ENCODE results near the gene SHD.

DNA sequence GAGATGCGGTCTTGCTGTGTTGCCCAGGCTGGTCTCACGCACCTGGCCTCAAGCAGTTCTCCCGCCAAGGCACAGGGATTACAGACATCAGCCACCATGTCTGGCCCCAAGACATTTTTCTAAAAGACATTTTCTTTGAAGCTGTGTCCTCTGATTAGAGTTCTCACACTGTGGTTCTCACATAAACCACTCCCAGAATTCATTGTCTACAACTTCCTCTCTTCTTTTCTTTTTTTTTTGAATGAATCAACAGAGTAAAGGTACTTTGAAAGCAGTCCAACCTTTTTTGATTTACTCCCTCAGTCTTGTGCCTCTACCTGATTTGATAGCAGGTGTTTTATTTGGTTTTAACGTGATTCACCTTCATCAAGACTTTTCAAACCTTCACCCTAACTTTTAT, 14.3 kb upstream of the SHD start:
- TF ChIP-seq, protein P1, sequence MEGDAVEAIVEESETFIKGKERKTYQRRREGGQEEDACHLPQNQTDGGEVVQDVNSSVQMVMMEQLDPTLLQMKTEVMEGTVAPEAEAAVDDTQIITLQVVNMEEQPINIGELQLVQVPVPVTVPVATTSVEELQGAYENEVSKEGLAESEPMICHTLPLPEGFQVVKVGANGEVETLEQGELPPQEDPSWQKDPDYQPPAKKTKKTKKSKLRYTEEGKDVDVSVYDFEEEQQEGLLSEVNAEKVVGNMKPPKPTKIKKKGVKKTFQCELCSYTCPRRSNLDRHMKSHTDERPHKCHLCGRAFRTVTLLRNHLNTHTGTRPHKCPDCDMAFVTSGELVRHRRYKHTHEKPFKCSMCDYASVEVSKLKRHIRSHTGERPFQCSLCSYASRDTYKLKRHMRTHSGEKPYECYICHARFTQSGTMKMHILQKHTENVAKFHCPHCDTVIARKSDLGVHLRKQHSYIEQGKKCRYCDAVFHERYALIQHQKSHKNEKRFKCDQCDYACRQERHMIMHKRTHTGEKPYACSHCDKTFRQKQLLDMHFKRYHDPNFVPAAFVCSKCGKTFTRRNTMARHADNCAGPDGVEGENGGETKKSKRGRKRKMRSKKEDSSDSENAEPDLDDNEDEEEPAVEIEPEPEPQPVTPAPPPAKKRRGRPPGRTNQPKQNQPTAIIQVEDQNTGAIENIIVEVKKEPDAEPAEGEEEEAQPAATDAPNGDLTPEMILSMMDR (IDR thresholded peaks at IDR 0.05): no peak
- TF ChIP-seq POLR2A (IDR thresholded peaks at IDR 0.05) (no peak), EP300 (IDR thresholded peaks at IDR 0.05; ENCODE audit: low read depth) (no peak), POLR2AphosphoS5 (IDR thresholded peaks at IDR 0.05) (no peak)

Measured in transverse colon (tissue), 4 donors.